ENCODE measurements around the gene PCBP2. TPM values are rescaled to one million over a fixed set of nuclear protein-coding genes. Genes with fewer than 3 reads are reported as not detected.

The PCBP2 gene
- total and polyA plus RNA-seq, 4 donors, result 363 to 697 (median 557) TPM

GRCh38 chr12:53515291-53515680, 63.4 kb downstream of the PCBP2 start:
- Histone ChIP-seq H3K4me1 (ENCODE audit: control insufficient read depth in 5 of 5, insufficient read depth in 5 of 5, low read length in 5 of 5) (peaks cover 0 to 12% (median 6%) of the 10 kb centered on the region in 5 donors), H3K27ac (ENCODE audit: low read depth in 1 of 2, low read length in 1 of 2) (peak overlapping the region in 1 of 2 donors; percentile 38), H3K4me3 (no peak overlapping the region), H3K36me3 (ENCODE audit: control insufficient read depth in 4 of 4, insufficient read depth in 4 of 4, low read length in 4 of 4) (peaks cover 40 to 55% (median 47%) of the 10 kb centered on the region in 4 donors), H3K9me3 (ENCODE audit: control insufficient read depth in 4 of 4, insufficient read depth in 3 of 4, low read length in 3 of 4) (no peaks in the 10 kb centered on the region), H3K27me3 (ENCODE audit: control insufficient read depth in 3 of 3, insufficient read depth in 3 of 3, low read length in 2 of 3) (no peaks in the 10 kb centered on the region), H3K9ac (ENCODE audit: insufficient read depth in 1 of 2, low read length in 2 of 2) (no peak overlapping the region)
- ATAC-seq (ENCODE audit: insufficient read depth, low FRiP score) (no peak), DNase-seq (no peak)
- TF ChIP-seq CTCF (IDR thresholded peaks at IDR 0.05; ENCODE audit: control extremely low read depth, extremely low read depth), result no peak
- WGBS, 2 donors, result 63 to 84% methylated on average over 2 of the region's 2 CpGs

GRCh38 chr12:53516758-53517455, 65.0 kb downstream of the PCBP2 start:
- 83 to 88% methylated on average over 13 of the region's 13 CpGs for WGBS, 2 donors
- ATAC-seq (ENCODE audit: insufficient read depth, low FRiP score) (no peak), DNase-seq (no peak)
- TF ChIP-seq CTCF (IDR thresholded peaks at IDR 0.05; ENCODE audit: control extremely low read depth, extremely low read depth), result no peak
- H3K9me3 ChIP-seq (ENCODE audit: control insufficient read depth in 4 of 4, insufficient read depth in 3 of 4, low read length in 3 of 4), result no peaks in the 10 kb centered on the region
- H3K9ac ChIP-seq (ENCODE audit: insufficient read depth in 1 of 2, low read length in 2 of 2), result no peak overlapping the region
- peaks cover 38 to 56% (median 50%) of the 10 kb centered on the region in 4 donors for H3K36me3 ChIP-seq (ENCODE audit: control insufficient read depth in 4 of 4, insufficient read depth in 4 of 4, low read length in 4 of 4)
- peaks cover 0 to 12% (median 6%) of the 10 kb centered on the region in 5 donors for H3K4me1 ChIP-seq (ENCODE audit: control insufficient read depth in 5 of 5, insufficient read depth in 5 of 5, low read length in 5 of 5)
- H3K4me3 ChIP-seq, result no peak overlapping the region
- peak overlapping the region in 1 of 2 donors; percentile 56 for H3K27ac ChIP-seq (ENCODE audit: low read depth in 1 of 2, low read length in 1 of 2)
- no peaks in the 10 kb centered on the region for H3K27me3 ChIP-seq (ENCODE audit: control insufficient read depth in 3 of 3, insufficient read depth in 3 of 3, low read length in 2 of 3)

GRCh38 chr12:53518381-53518780, 66.5 kb downstream of the PCBP2 start:
- H3K4me1 ChIP-seq (ENCODE audit: control insufficient read depth in 5 of 5, insufficient read depth in 5 of 5, low read length in 5 of 5), result peaks cover 0 to 4% (median 2%) of the 10 kb centered on the region in 5 donors
- no peak for DNase-seq
- 74 to 85% methylated on average over 5 of the region's 5 CpGs for WGBS, 2 donors
- no peaks in the 10 kb centered on the region for H3K27me3 ChIP-seq (ENCODE audit: control insufficient read depth in 3 of 3, insufficient read depth in 3 of 3, low read length in 2 of 3)
- no peak for TF ChIP-seq CTCF (IDR thresholded peaks at IDR 0.05; ENCODE audit: control extremely low read depth, extremely low read depth)
- peaks cover 49 to 62% (median 54%) of the 10 kb centered on the region in 4 donors for H3K36me3 ChIP-seq (ENCODE audit: control insufficient read depth in 4 of 4, insufficient read depth in 4 of 4, low read length in 4 of 4)
- no peaks in the 10 kb centered on the region for H3K9me3 ChIP-seq (ENCODE audit: control insufficient read depth in 4 of 4, insufficient read depth in 3 of 4, low read length in 3 of 4)
- H3K4me3 ChIP-seq, result no peak overlapping the region
- no peak overlapping the region for H3K27ac ChIP-seq (ENCODE audit: low read depth in 1 of 2, low read length in 1 of 2)
- no peak for ATAC-seq (ENCODE audit: insufficient read depth, low FRiP score)
- H3K9ac ChIP-seq (ENCODE audit: insufficient read depth in 1 of 2, low read length in 2 of 2), result no peak overlapping the region

Measured in lung (tissue), 12 donors.